Neural cell (in vitro differentiated cells): Measurements from ENCODE around the gene OR5AL1.

ENCODE experiments used
- SMC3 ChIP-seq: fragments of 450-650 bp; conservative IDR thresholded peaks from 2 replicates; pipeline ENCODE4 v1.6.1; 2014; ENCODE audit warnings: antibody characterized with exemption, mild to moderate bottlenecking, moderate library complexity; ENCODE audit not compliant: poor library complexity
- TF ChIP-seq, protein P1 (sequence below): fragments of 450-650 bp; IDR thresholded peaks from 2 replicates; pipeline ENCODE4 v1.5.1; 2014; ENCODE audit warnings: antibody characterized with exemption, mild to moderate bottlenecking, moderate library complexity; ENCODE audit not compliant: poor library complexity, severe bottlenecking

DNA sequence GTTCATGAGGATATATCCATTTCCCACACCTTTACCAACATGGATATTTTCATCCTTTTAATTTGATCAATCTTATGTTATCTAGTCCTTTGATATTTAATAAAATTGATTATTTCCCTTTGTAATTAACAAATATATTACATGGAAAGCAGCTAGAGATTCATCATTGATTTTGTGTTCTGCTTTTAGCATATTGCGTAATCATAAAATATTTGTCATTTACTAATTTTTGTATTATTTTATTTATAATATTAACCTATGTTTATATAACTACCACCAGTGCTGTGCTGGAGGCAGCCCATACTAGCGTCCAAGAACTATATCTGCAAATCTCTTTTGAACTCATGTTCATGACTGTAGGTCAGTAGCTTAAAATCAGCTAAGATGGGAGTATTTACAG, 32.4 kb upstream of the OR5AL1 start:
- TF ChIP-seq, protein P1, sequence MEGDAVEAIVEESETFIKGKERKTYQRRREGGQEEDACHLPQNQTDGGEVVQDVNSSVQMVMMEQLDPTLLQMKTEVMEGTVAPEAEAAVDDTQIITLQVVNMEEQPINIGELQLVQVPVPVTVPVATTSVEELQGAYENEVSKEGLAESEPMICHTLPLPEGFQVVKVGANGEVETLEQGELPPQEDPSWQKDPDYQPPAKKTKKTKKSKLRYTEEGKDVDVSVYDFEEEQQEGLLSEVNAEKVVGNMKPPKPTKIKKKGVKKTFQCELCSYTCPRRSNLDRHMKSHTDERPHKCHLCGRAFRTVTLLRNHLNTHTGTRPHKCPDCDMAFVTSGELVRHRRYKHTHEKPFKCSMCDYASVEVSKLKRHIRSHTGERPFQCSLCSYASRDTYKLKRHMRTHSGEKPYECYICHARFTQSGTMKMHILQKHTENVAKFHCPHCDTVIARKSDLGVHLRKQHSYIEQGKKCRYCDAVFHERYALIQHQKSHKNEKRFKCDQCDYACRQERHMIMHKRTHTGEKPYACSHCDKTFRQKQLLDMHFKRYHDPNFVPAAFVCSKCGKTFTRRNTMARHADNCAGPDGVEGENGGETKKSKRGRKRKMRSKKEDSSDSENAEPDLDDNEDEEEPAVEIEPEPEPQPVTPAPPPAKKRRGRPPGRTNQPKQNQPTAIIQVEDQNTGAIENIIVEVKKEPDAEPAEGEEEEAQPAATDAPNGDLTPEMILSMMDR: no peak
- TF ChIP-seq SMC3: no peak
